Neuronal stem cell (in vitro differentiated cells): ENCODE measurements around the gene ARHGEF25.

Experiments used
- DNase-seq: peaks from one replicate; pipeline ENCODE4 v3.0.0-alpha.2; 2013; ENCODE audit warnings: low spot score
- H2AFZ ChIP-seq: one replicate; pipeline ENCODE4 v1.6.1; 2013; ENCODE audit warnings: mild to moderate bottlenecking, low read length, inconsistent platforms
- H2AK5ac ChIP-seq: 2 replicates; pipeline ENCODE4 v1.6.1; 2013; ENCODE audit warnings: low read depth, mild to moderate bottlenecking, inconsistent platforms, low read length, moderate library complexity, mixed read lengths
- H2BK120ac ChIP-seq: 2 replicates; pipeline ENCODE4 v1.6.1; 2013; ENCODE audit warnings: low read depth, mild to moderate bottlenecking, inconsistent platforms, low read length, moderate library complexity, mixed read lengths
- H2BK12ac ChIP-seq: one replicate; pipeline ENCODE4 v1.6.1; 2013; ENCODE audit warnings: low read length, inconsistent platforms
- H2BK15ac ChIP-seq: 2 replicates; pipeline ENCODE4 v1.6.1; 2013; ENCODE audit warnings: mild to moderate bottlenecking, low read length, inconsistent platforms, mixed read lengths
- H2BK5ac ChIP-seq: one replicate; pipeline ENCODE4 v1.6.1; 2013; ENCODE audit warnings: inconsistent platforms, mild to moderate bottlenecking, low read length, moderate library complexity
- H3K14ac ChIP-seq: one replicate; pipeline ENCODE4 v1.6.1; 2013; ENCODE audit warnings: low read length, inconsistent platforms
- H3K18ac ChIP-seq: 2 replicates; pipeline ENCODE4 v1.6.1; 2013; ENCODE audit warnings: low read length, inconsistent platforms
- H3K23ac ChIP-seq: 2 replicates; pipeline ENCODE4 v1.6.1; 2013; ENCODE audit warnings: low read depth, mild to moderate bottlenecking, mixed read lengths, low read length, inconsistent platforms; ENCODE audit not compliant: poor library complexity
- H3K27ac ChIP-seq: replicated peaks from 3 replicates; pipeline ENCODE4 v1.5.1; 2013; ENCODE audit warnings: low read length, inconsistent platforms
- H3K27me3 ChIP-seq, 3 experiments: 2 replicates each; pipeline ENCODE4 v1.6.1; 2013; ENCODE audit warnings: low read length in 3 of 3, mild to moderate bottlenecking in 2 of 3, inconsistent platforms in 1 of 3, low read depth in 1 of 3, mixed read lengths in 1 of 3, moderate library complexity in 1 of 3; ENCODE audit not compliant: control insufficient read depth in 3 of 3, insufficient read depth in 3 of 3
- H3K36me3 ChIP-seq, 2 donors: replicated peaks in 1 of 2; 2 replicates each; pipeline ENCODE4 v1.6.1; 2013; ENCODE audit warnings: low read length in 2 of 2; ENCODE audit not compliant: control insufficient read depth in 2 of 2, insufficient read depth in 2 of 2
- H3K4ac ChIP-seq: 2 replicates; pipeline ENCODE4 v1.6.1; 2013; ENCODE audit warnings: inconsistent platforms, mild to moderate bottlenecking, low read length, moderate library complexity
- H3K4me1 ChIP-seq, 2 donors: 1 replicate in 1 of 2; 2 replicates in 1 of 2; pipeline ENCODE4 v1.6.1; 2013; ENCODE audit warnings: low read length in 2 of 2, low read depth in 1 of 2; ENCODE audit not compliant: control insufficient read depth in 2 of 2, insufficient read depth in 1 of 2
- H3K4me2 ChIP-seq: one replicate; pipeline ENCODE4 v1.6.1; 2013; ENCODE audit warnings: mild to moderate bottlenecking, low read length, inconsistent platforms; ENCODE audit not compliant: insufficient read depth, poor library complexity, severe bottlenecking
- H3K4me3 ChIP-seq, 2 donors: 2 replicates each; pipeline ENCODE4 v1.5.1; 2013; ENCODE audit warnings: low read length in 2 of 2, mild to moderate bottlenecking in 2 of 2, inconsistent platforms in 1 of 2, moderate library complexity in 1 of 2
- H3K79me1 ChIP-seq: one replicate; pipeline ENCODE4 v1.6.1; 2013; ENCODE audit warnings: low read depth, mild to moderate bottlenecking, inconsistent platforms, low read length, moderate library complexity
- H3K9ac ChIP-seq: one replicate; pipeline ENCODE4 v1.6.1; 2013; ENCODE audit warnings: mild to moderate bottlenecking, low read depth, low read length, inconsistent platforms; ENCODE audit not compliant: poor library complexity
- H3K9me3 ChIP-seq, 2 donors: replicated peaks in 1 of 2; 2 replicates each; pipeline versions ENCODE3 to v1.6.1; 2013; ENCODE audit warnings: low read length in 2 of 2, mild to moderate bottlenecking in 2 of 2, inconsistent platforms in 1 of 2, low read depth in 1 of 2, mixed read lengths in 1 of 2, moderate library complexity in 1 of 2; ENCODE audit not compliant: control insufficient read depth in 2 of 2, insufficient read depth in 1 of 2
- H4K8ac ChIP-seq: one replicate; pipeline ENCODE4 v1.6.1; 2013; ENCODE audit warnings: low read depth, mild to moderate bottlenecking, inconsistent platforms, low read length, moderate library complexity
- H4K91ac ChIP-seq: one replicate; pipeline ENCODE4 v1.6.1; 2013; ENCODE audit warnings: low read length, low read depth, mild to moderate bottlenecking, inconsistent platforms; ENCODE audit not compliant: poor library complexity
- WGBS, 2 donors: extraction: QIAGEN DNeasy Blood & Tissue Kit; methylation state at CpG; one replicate each; pipeline ENCODE4 v1.1.7; 2013; ENCODE audit warnings: missing lambda C conversion rate in 2 of 2, mixed read lengths in 1 of 2; ENCODE audit not compliant: insufficient read length in 2 of 2, insufficient replicate concordance in 1 of 2; ENCODE audit errors: extremely low coverage in 2 of 2; 5-methylcytosine and 5-hydroxymethylcytosine counted together

ARHGEF25 gene

DNA sequence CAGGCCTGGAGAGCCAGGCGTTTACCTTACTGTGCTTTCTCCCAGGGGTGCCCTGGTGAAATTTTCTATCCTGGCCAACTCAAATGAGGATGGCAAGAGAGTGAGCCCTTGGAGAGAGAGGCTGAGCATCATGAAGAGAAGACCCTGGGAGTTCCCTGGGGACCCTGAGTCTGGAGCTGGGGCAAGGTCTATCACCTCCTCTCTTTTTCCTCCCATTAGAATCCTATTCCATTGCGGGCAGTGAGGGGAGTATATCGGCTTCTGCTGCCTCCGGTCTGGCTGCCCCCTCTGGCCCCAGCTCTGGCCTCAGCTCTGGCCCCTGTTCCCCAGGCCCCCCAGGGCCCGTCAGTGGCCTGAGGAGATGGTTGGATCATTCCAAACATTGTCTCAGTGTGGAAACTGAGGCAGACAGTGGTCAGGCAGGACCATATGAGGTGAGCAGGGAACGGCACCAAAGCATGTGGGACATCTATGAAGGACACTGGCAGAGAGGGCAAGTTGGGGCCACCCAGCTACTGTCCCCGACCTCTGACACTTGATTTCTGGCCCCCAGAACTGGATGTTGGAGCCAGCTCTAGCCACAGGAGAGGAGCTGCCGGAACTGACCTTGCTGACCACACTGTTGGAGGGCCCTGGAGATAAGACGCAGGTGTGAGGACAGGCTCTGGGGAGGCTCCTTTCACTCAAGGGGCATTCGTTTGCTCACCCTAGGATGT is 1.6 kb downstream of the ARHGEF25 start:
- Histone ChIP-seq H3K14ac (no peak overlapping the region), H3K79me1 (no peaks in the 10 kb centered on the region), H3K4ac (no peak overlapping the region), H2BK12ac (no peak overlapping the region), H4K91ac (no peak overlapping the region), H3K9me3 (no peaks in the 10 kb centered on the region), H2AFZ (no peak overlapping the region), H2BK120ac (no peak overlapping the region), H2BK5ac (no peak overlapping the region), H3K27ac (no peak overlapping the region), H3K4me1 (peaks cover 6 to 9% of the 10 kb centered on the region in 2 donors), H3K4me3 (no peak overlapping the region), H3K4me2 (no peak overlapping the region), H4K8ac (no peak overlapping the region), H3K27me3 (peaks cover 0 to 8% (median 0%) of the 10 kb centered on the region in 3 experiments), H2BK15ac (no peak overlapping the region), H3K36me3 (peaks cover 24 to 64% of the 10 kb centered on the region in 2 donors), H2AK5ac (no peak overlapping the region), H3K23ac (no peak overlapping the region), H3K18ac (no peak overlapping the region), H3K9ac (no peak overlapping the region)
- DNase-seq = no peak
- no CpG with 5 or more reads among the region's 10 CpGs for WGBS, 2 donors

DNA sequence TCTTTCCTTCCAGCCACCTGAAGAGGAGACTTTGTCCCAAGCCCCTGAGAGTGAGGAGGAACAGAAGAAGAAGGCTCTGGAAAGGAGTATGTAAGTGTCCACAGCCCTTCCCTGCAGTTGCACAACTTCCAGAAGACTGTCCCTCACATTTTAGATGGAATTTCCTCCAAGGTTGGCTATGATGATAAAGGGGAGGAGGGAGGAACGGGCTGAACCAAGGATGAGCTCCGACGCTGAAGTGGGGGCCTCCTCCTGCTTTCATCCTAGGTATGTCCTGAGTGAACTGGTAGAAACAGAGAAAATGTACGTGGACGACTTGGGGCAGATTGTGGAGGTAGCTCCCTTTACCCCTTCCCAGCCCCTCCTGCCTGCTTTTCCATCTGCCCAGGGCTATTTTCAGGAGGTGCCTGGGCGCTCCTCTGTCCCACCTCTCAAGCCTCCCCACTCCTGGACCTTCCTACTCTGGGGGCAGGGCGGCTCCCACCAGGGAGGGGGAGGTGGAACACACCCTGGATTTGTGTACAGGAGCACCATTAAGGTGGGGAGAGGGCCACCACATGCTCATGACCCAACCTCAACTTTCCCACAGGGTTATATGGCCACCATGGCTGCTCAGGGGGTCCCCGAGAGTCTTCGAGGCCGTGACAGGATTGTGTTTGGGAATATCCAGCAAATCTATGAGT is 2.3 kb downstream of the ARHGEF25 start:
- Histone ChIP-seq H2AK5ac (no peak overlapping the region), H3K27me3 (peaks cover 0 to 15% (median 0%) of the 10 kb centered on the region in 3 experiments), H3K79me1 (no peaks in the 10 kb centered on the region), H2AFZ (no peak overlapping the region), H3K4me1 (peaks cover 6 to 9% of the 10 kb centered on the region in 2 donors), H2BK15ac (no peak overlapping the region), H4K8ac (no peak overlapping the region), H2BK5ac (no peak overlapping the region), H2BK120ac (no peak overlapping the region), H3K4me3 (no peak overlapping the region), H3K4me2 (no peak overlapping the region), H3K9me3 (no peaks in the 10 kb centered on the region), H3K18ac (no peak overlapping the region), H3K4ac (no peak overlapping the region), H2BK12ac (no peak overlapping the region), H3K9ac (no peak overlapping the region), H3K14ac (no peak overlapping the region), H4K91ac (no peak overlapping the region), H3K27ac (no peak overlapping the region), H3K36me3 (peaks cover 19 to 59% of the 10 kb centered on the region in 2 donors), H3K23ac (no peak overlapping the region)
- WGBS, 2 donors = no CpG with 5 or more reads among the region's 10 CpGs
- DNase-seq = no peak

DNA sequence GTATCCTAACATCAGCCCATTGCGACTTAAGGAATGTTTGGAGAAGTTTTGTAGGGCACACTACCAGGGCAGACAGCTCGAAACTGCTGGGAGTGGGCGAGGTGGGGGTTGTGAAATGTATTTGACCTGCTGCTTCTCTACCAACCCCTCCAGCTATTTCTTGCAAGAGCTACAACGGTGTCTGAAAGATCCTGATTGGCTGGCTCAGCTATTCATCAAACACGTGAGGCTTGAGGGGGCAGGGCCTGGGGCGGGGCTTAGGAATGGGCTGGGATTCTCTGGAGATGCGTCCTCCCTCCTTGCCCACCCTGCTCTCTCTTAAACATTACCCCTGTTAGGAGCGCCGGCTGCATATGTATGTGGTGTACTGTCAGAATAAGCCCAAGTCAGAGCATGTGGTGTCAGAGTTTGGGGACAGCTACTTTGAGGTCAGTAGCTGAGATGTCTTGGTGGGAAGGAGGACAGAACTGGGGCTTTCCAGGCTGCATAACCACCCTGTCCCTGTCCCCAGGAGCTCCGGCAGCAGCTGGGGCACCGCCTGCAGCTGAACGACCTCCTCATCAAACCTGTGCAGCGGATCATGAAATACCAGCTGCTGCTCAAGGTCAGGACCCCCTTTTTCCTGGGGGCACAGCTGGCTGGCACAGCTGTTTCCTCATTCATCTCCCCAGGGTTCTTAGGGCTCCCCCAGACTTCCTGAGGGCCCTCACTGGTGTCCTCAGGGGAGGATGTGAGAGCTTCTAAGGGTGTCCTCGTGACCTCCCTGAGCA is 3.1 kb downstream of the ARHGEF25 start:
- Histone ChIP-seq H3K79me1 (no peaks in the 10 kb centered on the region), H4K8ac (no peak overlapping the region), H3K4me2 (no peak overlapping the region), H3K18ac (no peak overlapping the region), H3K27ac (no peak overlapping the region), H3K36me3 (peaks cover 13 to 54% of the 10 kb centered on the region in 2 donors), H3K23ac (no peak overlapping the region), H2BK5ac (no peak overlapping the region), H3K4me1 (peaks cover 6 to 9% of the 10 kb centered on the region in 2 donors), H3K14ac (no peak overlapping the region), H2AFZ (no peak overlapping the region), H2BK15ac (no peak overlapping the region), H2BK12ac (no peak overlapping the region), H2BK120ac (no peak overlapping the region), H4K91ac (no peak overlapping the region), H3K9me3 (no peaks in the 10 kb centered on the region), H3K9ac (no peak overlapping the region), H2AK5ac (no peak overlapping the region), H3K27me3 (peaks cover 0 to 23% (median 4%) of the 10 kb centered on the region in 3 experiments), H3K4me3 (no peak overlapping the region), H3K4ac (no peak overlapping the region)
- no peak for DNase-seq
- WGBS, 2 donors = no CpG with 5 or more reads among the region's 14 CpGs
